Measurements from ENCODE around the gene LRRC8D.

Gene LRRC8D

GRCh38 chr1:89982846-89983245 is 162.0 kb downstream of the LRRC8D start:
- in situ Hi-C loops (cut with MboI; ENCODE audit: low sequenced_read_pairs): loop anchor here (25.0 kb wide), 1 partner anchor 521 kb away; no protein-coding TSS in a partner anchor

- in situ Hi-C loops (cut with MboI; ENCODE audit: low sequenced_read_pairs): loop anchor here (25.0 kb wide), 1 partner anchor 522 kb away; no protein-coding TSS in a partner anchor
Observed at GRCh38 chr1:89984564-89985116, 163.8 kb downstream of the LRRC8D start.

GRCh38 chr1:89986020-89986419 is 165.2 kb downstream of the LRRC8D start:
- in situ Hi-C loops (cut with MboI; ENCODE audit: low sequenced_read_pairs): loop anchor here (25.0 kb wide), 1 partner anchor 524 kb away; no protein-coding TSS in a partner anchor
